Measurements from ENCODE around the gene SDC3.

GRCh38 chr1:30834253-30834652 is 74.3 kb downstream of the SDC3 start:
- no peak for TF ChIP-seq FOXK2 (IDR thresholded peaks at IDR 0.05)
- TF ChIP-seq POLR2A (IDR thresholded peaks at IDR 0.05; ENCODE audit: low read depth, low read length) = no peak
- TF ChIP-seq BCLAF1 (IDR thresholded peaks at IDR 0.05) = no peak
- no peak for TF ChIP-seq CEBPB (IDR thresholded peaks at IDR 0.05; ENCODE audit: borderline replicate concordance in 1 of 2, low read depth in 2 of 2, low read length in 2 of 2)
- TF ChIP-seq SMC3 (IDR thresholded peaks at IDR 0.05; ENCODE audit: borderline replicate concordance, low read length) = no peak
- TF ChIP-seq ZNF217 (IDR thresholded peaks at IDR 0.05) = no peak
- TF ChIP-seq CTCF (IDR thresholded peaks at IDR 0.05 in 2 of 3, conservative IDR thresholded peaks at IDR 0.05 in 1 of 3; ENCODE audit: control insufficient read depth in 2 of 3, extremely low read depth in 1 of 3, insufficient read depth in 1 of 3, low read depth in 3 of 3, low read length in 3 of 3) = no peak
- no peak for TF ChIP-seq KAT2A (conservative IDR thresholded peaks at IDR 0.05; ENCODE audit: control insufficient read depth, low read depth, low read length)
- TF ChIP-seq RB1 (IDR thresholded peaks at IDR 0.05; ENCODE audit: borderline replicate concordance) = no peak
- no peak for TF ChIP-seq REST (IDR thresholded peaks at IDR 0.05; ENCODE audit: low read depth, low read length)
- TF ChIP-seq RFX5 (IDR thresholded peaks at IDR 0.05; ENCODE audit: low read depth, low read length) = no peak
